ENCODE results near the gene CXorf38. TPM values are rescaled to one million over a fixed set of nuclear protein-coding genes. Genes with fewer than 3 reads are reported as not detected.

The CXorf38 gene
- total and polyA plus RNA-seq, 12 donors: 2.6 to 11.9 (median 4.7) TPM

DNA sequence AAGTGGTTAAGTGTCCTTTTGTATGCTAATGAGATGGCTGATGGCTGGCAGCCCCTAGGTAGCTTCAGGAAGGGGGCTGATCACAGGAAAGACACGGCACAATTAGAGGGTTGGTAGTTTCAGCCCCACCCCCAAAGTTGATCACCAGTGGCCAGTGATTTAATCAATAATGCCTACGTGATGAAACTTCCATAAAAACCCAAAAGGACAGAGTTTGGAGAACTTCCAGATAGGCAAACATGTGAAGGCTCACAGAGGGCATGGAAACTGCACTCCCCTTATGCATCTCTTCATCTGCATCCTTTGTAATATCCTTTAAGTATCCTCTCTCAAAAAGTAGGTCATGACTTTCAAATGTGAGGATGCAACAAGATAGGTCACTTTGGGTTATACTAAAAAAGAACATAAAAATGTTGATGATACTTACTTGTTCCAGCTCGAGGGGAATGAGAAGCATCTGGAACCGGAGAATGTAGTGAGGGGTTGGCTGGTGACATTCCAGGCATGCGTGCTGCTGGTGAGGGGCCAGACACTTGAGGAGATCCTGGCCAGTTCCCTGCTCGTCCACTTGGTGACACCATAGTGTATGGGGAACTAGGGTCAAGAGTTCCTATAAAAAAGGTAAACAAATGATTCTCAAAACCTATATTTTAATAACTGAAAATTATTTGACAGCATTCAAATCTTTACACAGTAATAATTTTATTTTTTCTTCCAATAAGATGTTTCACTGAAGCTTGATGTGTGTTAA, 16.7 kb upstream of the CXorf38 start:
- Histone ChIP-seq H3K4me3 (no peak overlapping the region), H3K4me1 (no peaks in the 10 kb centered on the region), H3K9me3 (no peaks in the 10 kb centered on the region), H3K27ac (no peak overlapping the region), H3K27me3 (peaks cover 0 to 52% (median 0%) of the 10 kb centered on the region in 7 donors), H3K36me3 (peaks cover 0 to 100% (median 0%) of the 10 kb centered on the region in 9 donors)
- DNase-seq (no peak), ATAC-seq (peak in 1 of 8 donors; percentile 41)
- 30 to 39% methylated on average over 6 of the region's 6 CpGs for WGBS, 2 donors
- TF ChIP-seq, protein P1, sequence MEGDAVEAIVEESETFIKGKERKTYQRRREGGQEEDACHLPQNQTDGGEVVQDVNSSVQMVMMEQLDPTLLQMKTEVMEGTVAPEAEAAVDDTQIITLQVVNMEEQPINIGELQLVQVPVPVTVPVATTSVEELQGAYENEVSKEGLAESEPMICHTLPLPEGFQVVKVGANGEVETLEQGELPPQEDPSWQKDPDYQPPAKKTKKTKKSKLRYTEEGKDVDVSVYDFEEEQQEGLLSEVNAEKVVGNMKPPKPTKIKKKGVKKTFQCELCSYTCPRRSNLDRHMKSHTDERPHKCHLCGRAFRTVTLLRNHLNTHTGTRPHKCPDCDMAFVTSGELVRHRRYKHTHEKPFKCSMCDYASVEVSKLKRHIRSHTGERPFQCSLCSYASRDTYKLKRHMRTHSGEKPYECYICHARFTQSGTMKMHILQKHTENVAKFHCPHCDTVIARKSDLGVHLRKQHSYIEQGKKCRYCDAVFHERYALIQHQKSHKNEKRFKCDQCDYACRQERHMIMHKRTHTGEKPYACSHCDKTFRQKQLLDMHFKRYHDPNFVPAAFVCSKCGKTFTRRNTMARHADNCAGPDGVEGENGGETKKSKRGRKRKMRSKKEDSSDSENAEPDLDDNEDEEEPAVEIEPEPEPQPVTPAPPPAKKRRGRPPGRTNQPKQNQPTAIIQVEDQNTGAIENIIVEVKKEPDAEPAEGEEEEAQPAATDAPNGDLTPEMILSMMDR (IDR thresholded peaks at IDR 0.05): peak in 6 of 9 donors; percentile 27 to 47 (median 38)
- intact Hi-C loops (cut with DNase I): loop anchor here in 4 of 10 donors (10.0 kb wide), 2 partner anchors 131 to 141 kb away; no protein-coding TSS in a partner anchor

DNA sequence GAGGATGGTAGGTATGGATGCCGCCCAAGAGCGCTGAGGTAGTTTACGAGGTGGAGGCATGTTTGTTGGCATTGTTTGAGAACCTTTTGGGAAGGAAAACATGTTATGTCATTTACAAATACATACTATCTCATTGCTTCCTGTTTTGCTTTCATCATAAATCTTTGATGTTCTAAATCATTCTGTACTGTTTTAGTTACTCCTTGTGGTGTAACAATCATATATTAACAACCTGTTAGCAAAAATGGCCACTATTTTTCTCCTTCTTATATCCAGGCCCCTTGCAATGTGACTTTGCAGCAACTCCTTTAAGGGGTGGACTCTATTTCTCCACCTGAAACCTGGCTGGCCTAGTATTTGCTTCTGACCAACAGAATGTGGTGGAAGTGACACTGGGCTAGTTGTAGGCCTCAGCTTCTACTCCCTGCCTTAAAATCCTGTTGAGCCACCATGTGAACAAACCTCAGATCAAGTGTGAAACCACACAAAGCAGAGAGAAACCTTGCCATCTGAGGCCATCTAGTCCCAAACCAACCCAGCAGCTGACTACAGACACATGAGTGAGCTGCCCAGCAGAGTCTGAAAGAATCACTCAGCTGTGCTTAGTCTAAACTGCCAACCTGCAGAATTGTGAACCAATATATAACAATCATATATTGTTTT, 15.8 kb upstream of the CXorf38 start:
- Histone ChIP-seq H3K27me3 (peaks cover 0 to 53% (median 0%) of the 10 kb centered on the region in 7 donors), H3K27ac (no peak overlapping the region)
- WGBS, 2 donors: 91 to 92% methylated on average over 3 of the region's 3 CpGs

DNA sequence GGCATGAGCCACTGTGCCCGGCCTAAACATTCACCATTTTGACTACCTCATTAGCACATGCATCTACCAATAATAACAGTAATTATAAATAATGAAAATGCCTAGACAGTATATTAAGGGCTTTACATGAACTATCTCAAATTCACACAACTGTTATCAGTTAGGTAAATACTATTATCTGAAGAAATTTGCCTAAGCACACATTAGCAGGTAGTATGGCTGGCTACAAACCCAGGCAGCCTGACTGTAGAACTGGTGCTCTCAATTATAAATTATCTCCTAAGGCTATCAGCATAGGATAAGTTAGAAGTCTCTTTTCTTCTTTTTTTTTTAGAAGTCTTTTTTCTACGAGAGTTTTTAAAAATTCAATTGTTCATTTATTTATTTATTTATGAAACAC, 14.1 kb upstream of the CXorf38 start:
- TF ChIP-seq, protein P1 (IDR thresholded peaks at IDR 0.05): no peak
- WGBS, 2 donors: 81 to 95% methylated on average over 2 of the region's 2 CpGs
- Histone ChIP-seq H3K4me3 (no peak overlapping the region), H3K27ac (no peak overlapping the region), H3K36me3 (peaks cover 0 to 100% (median 0%) of the 10 kb centered on the region in 9 donors), H3K9me3 (no peaks in the 10 kb centered on the region), H3K27me3 (peaks cover 0 to 58% (median 0%) of the 10 kb centered on the region in 7 donors), H3K4me1 (no peaks in the 10 kb centered on the region)
- ATAC-seq: no peak
- intact Hi-C loops (cut with DNase I): loop anchor here in 4 of 10 donors (10.0 kb wide), 2 partner anchors 133 to 143 kb away; no protein-coding TSS in a partner anchor
- DNase-seq: no peak

More for the DNA sequence above, 15.8 kb upstream of the CXorf38 start:
- no peaks in the 10 kb centered on the region for H3K4me1 ChIP-seq
- no peak for ATAC-seq
- H3K36me3 ChIP-seq: peaks cover 0 to 100% (median 0%) of the 10 kb centered on the region in 9 donors
- no peaks in the 10 kb centered on the region for H3K9me3 ChIP-seq
- no peak overlapping the region for H3K4me3 ChIP-seq
- no peak for DNase-seq
- intact Hi-C loops (cut with DNase I): loop anchor here in 4 of 10 donors (10.0 kb wide), 2 partner anchors 132 to 142 kb away; no protein-coding TSS in a partner anchor
- TF ChIP-seq, protein P1 (IDR thresholded peaks at IDR 0.05): no peak

- Histone ChIP-seq H3K27me3 (peaks cover 0 to 67% (median 0%) of the 10 kb centered on the region in 7 donors), H3K4me3 (no peak overlapping the region), H3K27ac (no peak overlapping the region), H3K4me1 (no peaks in the 10 kb centered on the region), H3K9me3 (no peaks in the 10 kb centered on the region), H3K36me3 (peaks cover 0 to 98% (median 0%) of the 10 kb centered on the region in 9 donors)
- TF ChIP-seq, protein P1 (IDR thresholded peaks at IDR 0.05): no peak
- intact Hi-C loops (cut with DNase I): loop anchor here in 4 of 10 donors (10.0 kb wide), 2 partner anchors 134 to 144 kb away; no protein-coding TSS in a partner anchor
- no peak for DNase-seq
- WGBS, 2 donors: 95 to 97% methylated on average over 5 of the region's 5 CpGs
- no peak for ATAC-seq
Observed at GRCh38 chrX:40660381-40660780, 13.0 kb upstream of the CXorf38 start.
